Measurements from ENCODE around the gene MALRD1.

MALRD1 gene

DNA sequence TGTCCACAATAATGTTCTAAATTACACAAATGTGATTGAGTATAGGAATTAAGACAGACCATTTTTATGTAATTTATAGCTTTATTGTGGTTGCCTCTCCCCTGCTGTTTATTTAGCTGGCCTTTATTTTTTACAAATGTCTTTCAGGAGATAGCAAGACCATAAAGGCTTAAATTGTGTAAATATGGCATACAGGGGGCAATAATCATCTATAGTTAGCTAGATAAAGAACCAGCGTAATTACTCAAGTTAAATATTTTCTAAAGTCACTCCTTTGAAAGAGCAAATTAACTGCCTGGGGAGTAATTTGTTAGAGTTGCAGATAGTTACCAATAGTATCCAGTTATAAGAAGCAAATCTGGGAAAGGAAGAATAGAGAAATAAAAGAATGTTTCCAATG lies at the start of gene MALRD1:
Gene MALRD1 (plus strand): TSS at position 313 of the 400 bp plus-strand sequence. CDS start 138 bp downstream, outside the sequence.
- no peak for TF ChIP-seq CTCF (IDR thresholded peaks at IDR 0.05; ENCODE audit: insufficient read depth, low read depth, low read length, missing control alignments)

GRCh38 chr10:19003341-19003740 lies 45.3 kb upstream of the MALRD1 start:
- TF ChIP-seq CTCF (IDR thresholded peaks at IDR 0.05; ENCODE audit: insufficient read depth, low read depth, low read length, missing control alignments): no peak
- no peak for DNase-seq (ENCODE audit: low read depth)
- H3K4me3 ChIP-seq (ENCODE audit: low read depth, low read length): no peak overlapping the region

More for the DNA sequence above, at the start of gene MALRD1:
- no peak for DNase-seq (ENCODE audit: low read depth)
- H3K4me3 ChIP-seq (ENCODE audit: low read depth, low read length): no peak within 1 kb of the TSS

GRCh38 chr10:19012111-19012510 lies 36.5 kb upstream of the MALRD1 start:
- H3K4me3 ChIP-seq (ENCODE audit: low read depth, low read length): no peak overlapping the region
- TF ChIP-seq CTCF (IDR thresholded peaks at IDR 0.05; ENCODE audit: insufficient read depth, low read depth, low read length, missing control alignments): no peak
- no peak for DNase-seq (ENCODE audit: low read depth)

- H3K4me3 ChIP-seq (ENCODE audit: low read depth, low read length): no peak overlapping the region
- no peak for TF ChIP-seq CTCF (IDR thresholded peaks at IDR 0.05; ENCODE audit: insufficient read depth, low read depth, low read length, missing control alignments)
- DNase-seq (ENCODE audit: low read depth): no peak
Measured at GRCh38 chr10:19014034-19014433, 34.6 kb upstream of the MALRD1 start.

- TF ChIP-seq CTCF (IDR thresholded peaks at IDR 0.05; ENCODE audit: insufficient read depth, low read depth, low read length, missing control alignments): no peak
Measured at GRCh38 chr10:19014498-19014897, 34.1 kb upstream of the MALRD1 start.

GRCh38 chr10:19017116-19017890 lies 31.3 kb upstream of the MALRD1 start:
- no peak overlapping the region for H3K4me3 ChIP-seq (ENCODE audit: low read depth, low read length)
- no peak for DNase-seq (ENCODE audit: low read depth)
- no peak for TF ChIP-seq CTCF (IDR thresholded peaks at IDR 0.05; ENCODE audit: insufficient read depth, low read depth, low read length, missing control alignments)

More at GRCh38 chr10:19014498-19014897, 34.1 kb upstream of the MALRD1 start:
- H3K4me3 ChIP-seq (ENCODE audit: low read depth, low read length): no peak overlapping the region
- DNase-seq (ENCODE audit: low read depth): no peak

GRCh38 chr10:19021162-19021561 lies 27.4 kb upstream of the MALRD1 start:
- no peak for TF ChIP-seq CTCF (IDR thresholded peaks at IDR 0.05; ENCODE audit: insufficient read depth, low read depth, low read length, missing control alignments)
- no peak for DNase-seq (ENCODE audit: low read depth)
- no peak overlapping the region for H3K4me3 ChIP-seq (ENCODE audit: low read depth, low read length)

All from GM12865 (cell line).